Measurements from ENCODE around the gene ANKRD23.
"Not testable (repeated sequence)": the region's sequence is repeated elsewhere in the genome, so short reads cannot be mapped to it uniquely, and the experiment has no call there.

ANKRD23 gene

DNA sequence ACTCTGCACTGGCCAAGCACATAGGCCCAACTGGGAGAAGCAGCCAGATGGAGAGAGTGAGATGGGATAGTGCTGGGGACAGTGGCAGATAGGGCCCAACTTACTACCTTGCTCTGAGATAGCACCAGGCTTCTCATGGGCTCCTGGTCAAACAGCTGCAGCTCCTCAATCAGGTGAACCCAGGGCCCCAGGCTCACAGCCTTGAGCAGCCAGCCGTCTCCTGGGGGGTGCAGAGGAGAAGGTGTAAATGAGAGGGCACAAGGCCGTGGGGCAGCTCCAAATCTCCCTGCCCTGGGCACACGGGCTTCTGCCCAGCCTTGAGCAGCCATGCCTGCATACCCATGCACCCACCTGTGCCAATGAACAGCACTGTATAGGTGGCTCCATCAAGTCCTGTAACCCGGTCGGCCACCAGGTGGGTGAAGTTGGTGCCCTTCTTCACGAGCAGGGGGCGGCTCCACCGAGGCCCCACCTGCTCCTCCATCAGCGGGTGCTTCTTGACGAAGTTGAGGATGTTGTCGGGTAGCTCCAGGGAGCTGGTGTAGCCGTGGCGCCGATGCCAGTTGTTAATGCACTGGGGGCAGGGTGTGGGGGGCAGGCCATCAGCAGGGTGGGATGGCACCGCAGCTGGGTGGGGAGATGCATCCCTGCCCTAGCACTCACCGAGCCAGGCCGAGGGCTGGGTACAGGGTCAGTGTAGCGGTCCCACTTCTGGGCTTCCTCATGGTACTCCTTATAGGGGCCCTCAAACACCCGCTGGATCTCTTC lies 19.9 kb upstream of the ANKRD23 start:
- no peak for DNase-seq (ENCODE audit: low read depth, low spot score)

DNA sequence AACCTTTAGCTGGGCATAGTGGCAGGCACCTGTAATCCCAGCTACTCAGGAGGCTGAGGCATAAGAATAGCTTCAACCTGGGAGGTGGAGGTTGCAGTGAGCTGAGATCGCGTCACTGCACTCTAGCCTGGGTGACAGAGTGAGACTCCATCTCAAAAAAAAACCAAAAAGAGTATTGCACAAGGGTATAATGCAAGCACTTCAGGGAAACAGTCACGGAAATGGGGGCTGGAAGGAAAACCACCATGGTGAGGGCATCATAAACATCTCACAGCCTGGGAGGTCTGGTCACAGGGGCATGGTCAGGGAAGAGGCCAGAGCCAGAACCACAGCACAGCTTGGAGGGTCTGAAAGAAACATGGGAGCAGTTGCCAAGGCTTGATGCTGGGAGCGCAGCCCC lies 19.2 kb upstream of the ANKRD23 start:
- DNase-seq (ENCODE audit: low read depth, low spot score) = not testable (repeated sequence)

DNA sequence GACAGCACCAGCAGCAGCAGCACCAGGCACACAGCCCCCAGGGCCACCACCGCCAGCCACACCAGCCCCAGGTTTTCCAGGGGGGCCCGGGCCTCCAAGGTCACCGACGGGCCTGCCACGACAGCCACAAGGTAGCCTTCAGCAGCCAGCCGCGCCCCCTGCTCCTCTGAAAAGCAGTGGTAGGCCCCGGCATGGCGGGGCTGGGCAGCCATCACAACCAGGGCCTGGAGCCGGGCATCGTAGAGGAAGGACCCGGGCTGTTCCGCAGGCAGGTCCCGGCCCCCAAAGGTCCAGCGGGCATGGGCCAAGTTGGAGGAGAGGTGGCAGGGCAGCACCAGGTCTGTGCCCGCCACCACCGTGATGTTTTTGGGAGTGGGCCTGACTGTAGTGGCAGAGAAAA lies 17.3 kb upstream of the ANKRD23 start:
- no peak for DNase-seq (ENCODE audit: low read depth, low spot score)

DNA sequence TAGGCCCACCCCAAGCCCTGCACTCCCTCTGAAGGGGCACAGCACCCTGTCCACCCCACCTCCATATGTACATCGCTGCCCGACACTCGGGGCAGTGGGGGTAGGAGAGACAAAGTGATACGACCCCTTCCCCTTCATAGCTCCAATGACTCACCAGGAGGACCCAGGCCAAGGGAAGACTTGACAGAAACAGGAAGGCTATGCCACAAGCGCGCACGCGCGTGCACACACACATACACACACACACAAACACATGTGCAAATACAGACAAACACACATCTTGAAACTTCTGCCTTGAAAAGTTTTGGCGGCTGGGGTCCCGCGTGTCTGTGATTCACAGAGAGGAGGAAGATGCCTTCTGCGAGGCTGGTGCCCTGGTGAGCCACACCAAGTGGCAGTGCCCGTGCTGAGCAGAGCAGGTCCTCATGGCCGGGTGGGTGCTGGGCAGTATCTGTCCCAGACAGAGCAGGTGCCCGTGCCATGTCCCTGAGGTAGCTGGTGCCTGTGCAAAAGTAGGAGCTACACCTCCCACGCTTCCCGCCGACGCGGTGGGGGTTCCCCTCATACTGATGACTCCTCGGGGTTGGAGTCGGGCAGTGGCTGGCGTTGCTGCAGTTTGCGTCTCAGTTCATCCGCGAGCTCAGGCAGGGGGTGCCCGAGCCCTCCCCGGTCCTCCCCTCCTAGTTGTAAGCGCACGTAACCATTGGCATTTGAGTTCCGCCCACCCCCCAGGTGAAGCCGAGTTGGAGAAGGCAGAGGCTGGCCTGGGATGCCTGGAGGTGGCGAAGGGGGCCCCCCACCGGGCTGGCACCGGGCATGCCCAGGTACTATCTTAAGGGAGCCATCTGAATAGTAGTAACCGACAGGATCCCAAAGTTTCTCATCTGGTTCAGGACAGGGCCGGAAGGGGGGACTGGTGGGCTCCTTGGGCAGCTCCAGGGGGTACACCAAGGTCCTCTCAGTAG lies 16.5 kb upstream of the ANKRD23 start:
- no peak for DNase-seq (ENCODE audit: low read depth, low spot score)

DNA sequence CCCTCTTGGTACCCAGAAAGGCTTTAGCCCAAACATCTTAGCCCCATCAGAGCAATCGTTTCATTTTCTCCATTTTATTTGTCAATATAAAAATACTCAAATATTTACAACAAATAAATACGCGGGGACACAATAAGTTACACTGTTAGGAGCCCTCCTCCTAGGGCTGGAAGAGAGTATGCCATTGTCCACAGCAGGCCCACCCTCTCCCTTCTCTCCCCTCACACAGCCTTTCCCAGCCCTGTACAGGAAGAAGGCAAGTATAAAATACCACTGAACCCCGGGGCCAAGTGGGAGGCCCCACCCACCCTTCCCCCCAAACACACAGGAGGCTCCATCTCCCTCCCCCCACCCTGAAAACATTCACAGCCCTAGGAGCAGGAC lies 15.9 kb upstream of the ANKRD23 start:
- no peak for DNase-seq (ENCODE audit: low read depth, low spot score)

DNA sequence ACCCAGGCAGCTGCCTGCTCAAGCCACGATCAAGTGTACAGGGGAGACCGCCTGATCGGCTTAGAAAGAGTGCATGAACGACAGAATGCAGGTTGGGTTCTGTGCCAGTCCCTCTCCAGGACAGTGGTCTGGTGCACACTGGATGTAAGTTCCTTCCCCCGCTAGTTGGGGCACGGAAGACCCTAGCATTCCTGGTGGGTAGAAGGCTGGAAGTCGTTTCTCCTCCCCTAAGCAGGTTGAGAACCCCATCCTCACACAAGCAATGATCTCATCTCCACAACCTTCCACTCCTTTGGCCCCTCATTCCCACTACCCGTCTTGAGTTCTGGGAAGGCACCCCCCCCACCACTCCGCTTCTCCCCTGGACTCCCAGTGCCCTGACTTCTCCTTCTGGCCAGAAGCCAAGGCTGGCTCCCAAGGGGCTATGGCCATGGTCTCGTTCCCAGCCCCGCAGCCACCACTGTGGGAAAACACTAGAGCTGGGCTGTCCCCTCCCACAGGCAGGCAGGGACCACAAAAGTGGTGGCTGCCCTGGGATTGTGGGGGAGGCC lies 15.4 kb upstream of the ANKRD23 start:
- no peak for DNase-seq (ENCODE audit: low read depth, low spot score)

DNA sequence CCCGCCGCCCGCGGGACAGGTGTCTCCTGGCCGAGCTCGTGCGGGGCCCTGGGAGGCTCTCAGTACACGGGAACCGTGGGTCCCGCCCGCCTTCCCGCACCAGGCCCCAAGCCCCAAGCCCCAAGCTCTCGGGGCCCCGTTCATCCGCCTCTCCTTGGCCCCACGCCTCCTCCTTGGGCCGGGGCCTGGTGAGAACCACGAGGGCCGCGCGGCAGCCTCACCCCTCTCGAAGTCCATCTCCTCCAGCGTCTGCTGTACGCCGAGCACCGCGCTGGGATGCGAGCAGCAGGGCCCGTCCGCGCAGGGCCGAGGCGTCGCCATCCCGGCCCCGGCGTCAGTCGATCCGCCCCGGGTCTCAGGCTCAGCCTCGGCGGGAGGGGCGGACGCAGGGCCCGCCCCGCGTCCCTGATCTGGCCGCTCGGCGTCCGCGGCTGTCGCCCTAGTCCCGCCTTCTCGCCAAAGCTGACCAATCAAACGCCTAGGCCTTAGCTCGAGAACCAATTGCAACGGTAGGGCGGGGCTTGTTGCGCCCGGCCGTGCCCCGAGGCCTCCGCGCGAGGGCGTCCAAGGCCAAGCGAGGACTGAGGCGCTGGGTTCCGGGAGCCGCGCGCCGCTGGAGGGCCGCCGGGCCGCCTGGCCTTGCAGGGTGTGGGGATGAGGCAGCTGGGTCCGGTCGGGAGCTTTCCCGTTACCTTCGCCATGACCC lies 14.0 kb upstream of the ANKRD23 start, which contains the start of gene ANKRD39:
Gene ANKRD39, minus strand, starts transcription at position 350 of the 706 bp plus-strand sequence. Its CDS starts 29 bp downstream, at position 321.
- no peak for DNase-seq (ENCODE audit: low read depth, low spot score)

DNA sequence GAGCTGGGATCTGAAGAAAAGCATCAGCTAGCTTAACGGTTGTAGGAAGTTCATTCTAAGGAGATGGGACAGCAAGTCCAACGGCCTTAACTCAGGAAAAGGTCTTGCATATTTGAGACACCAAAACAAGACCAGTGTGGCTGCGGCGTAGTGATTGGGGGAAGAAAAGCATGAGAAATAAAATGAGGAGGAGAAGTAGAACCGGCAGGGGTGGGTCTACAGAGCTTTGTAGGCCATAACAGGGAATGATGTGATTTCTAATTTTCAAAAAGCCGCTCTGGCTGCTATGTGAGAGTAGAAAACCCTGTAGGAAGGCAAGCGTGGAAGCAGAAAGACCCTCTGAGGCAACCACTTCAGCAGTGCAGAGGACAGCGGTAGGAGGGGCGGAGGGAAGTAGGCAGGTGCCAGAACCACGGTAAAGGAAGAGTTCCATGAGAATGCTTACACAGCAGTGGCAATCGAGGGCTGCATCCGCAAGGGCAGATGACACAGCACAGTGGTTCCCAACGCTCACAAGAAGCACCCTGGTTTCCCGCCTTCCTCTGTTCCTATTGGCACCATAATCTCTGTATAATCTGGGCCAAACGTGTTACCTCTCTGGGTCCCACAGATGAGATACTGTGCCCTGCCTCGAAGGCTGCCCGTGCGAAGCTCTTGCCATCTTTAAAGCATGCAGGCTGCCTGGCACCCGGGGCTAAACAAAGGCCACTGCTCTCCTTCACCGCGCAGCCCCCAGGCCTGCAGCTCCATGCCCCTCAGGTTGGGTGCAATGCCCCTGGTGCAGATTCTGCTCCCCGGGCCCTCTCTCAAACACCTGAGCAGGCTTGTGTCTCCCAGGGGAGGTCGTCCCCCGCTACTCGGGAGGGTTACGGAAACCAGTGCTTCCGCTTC lies 13.2 kb upstream of the ANKRD23 start:
- no peak for DNase-seq (ENCODE audit: low read depth, low spot score)

DNA sequence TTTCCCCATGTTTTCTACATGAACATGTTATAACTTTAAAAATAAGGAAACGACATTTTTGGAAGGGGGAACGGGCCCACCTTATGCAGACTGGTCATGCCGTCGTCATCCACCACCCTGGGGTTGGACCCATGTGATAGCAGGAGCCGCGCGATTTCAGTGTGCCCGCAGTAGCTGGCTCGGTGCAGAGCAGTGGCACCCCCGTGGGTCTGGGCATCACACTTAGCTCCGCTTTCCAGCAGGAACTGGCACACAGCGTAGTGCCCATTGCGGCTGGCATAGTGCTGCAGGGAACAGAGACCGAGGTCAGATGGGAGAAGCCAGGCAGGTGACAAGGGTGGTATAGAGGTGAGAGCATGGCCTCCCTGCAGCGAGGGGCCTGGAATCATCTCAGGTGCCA lies 9.5 kb upstream of the ANKRD23 start:
- no peak for DNase-seq (ENCODE audit: low read depth, low spot score)

DNA sequence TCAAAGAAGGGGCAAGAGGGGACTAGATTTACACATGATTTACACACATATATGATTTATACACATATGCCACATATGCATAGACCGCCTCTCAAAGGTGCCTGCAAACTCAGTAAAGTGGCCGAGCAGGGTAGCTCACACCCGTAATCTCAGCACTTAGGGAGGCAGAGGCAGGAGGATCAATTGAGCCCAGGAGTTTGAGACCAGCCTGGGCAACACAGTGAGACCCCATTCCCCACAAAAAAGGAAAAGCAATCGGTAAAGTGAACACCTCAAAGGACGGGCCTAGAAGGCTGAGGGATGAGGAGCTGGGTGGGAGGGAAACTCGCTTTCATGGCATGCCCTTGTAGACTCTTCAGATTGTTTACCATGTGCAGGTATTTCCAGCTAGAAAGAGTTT lies 8.8 kb upstream of the ANKRD23 start:
- DNase-seq (ENCODE audit: low read depth, low spot score) = no peak

DNA sequence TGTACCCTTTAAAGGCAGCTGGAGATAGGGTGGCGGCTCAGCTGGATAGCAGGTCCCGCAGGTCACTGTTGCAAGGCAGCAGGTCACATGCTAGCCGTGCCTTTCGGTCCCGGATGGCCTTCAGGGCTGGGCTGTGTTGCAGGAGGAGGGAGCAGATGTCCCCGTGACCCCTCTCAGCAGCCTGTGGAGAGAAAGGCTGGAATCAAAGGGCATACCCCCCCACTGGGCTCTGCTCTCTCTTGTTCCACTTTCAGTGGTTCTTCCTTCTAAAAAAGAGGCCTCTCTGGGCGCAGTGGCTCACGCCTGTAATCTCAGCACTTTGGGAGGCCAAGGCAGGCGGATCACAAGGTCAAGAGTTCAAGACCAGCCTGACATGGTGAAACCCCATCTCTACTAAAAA lies 4.4 kb upstream of the ANKRD23 start:
- DNase-seq (ENCODE audit: low read depth, low spot score) = no peak

DNA sequence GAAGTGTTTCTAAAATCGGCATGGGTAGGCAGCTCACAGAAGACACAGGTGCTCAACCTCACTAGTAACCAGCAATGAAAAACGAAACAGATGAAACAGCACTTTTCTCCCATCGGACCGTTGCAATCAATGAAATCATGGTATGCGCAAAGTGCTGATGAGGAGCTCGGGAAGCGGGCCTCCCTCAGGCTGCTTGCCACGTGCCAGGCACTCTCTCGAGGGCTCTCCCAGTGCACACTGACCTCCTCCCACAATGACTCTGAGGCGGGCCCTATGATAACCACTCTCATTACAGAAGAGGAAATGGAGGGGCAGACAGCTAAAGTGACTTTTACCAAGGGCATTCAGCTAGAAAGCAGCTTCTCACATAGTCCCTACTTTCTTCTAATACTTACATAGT lies 3.8 kb upstream of the ANKRD23 start:
- DNase-seq (ENCODE audit: low read depth, low spot score) = no peak

DNA sequence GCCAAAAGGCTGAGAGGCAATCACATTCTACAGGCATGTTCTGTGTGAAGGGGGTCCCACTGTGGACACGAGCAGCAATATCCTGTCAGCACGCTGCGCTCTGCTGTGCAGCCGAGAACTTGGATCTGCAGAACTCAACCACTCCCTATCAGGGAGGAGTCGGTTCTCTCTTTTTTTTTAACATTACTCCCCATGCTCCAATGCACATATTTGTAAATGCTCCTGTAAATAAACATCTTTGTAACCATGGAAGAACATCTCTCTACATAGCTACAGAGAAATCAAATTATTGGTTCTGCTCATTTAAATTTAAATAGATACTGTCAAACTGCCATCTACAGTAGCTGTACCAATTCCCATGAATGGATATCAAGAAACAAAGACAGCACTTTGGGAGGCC lies 3.0 kb upstream of the ANKRD23 start:
- DNase-seq (ENCODE audit: low read depth, low spot score) = no peak

DNA sequence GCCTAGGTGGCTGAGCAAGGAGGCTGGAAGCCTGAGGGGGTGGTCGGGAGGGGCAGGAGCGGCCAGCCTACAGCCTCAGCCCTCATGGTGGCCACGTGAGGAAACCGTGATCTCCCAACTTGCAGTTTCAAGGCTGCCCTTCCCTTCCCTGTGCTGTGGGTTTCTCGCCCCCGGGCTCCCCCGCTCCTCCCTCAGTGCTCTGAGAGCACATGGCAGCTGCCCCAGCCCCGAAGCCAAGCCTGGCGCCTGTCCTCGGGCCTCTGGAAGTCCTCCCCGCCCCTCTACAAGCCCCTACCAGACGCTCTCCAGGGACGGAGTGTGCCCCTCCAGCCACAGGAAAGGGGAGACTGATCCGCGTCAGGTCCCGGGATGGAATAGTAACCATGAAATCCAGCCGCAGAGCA lies 586 bp upstream of the ANKRD23 start:
- DNase-seq (ENCODE audit: low read depth, low spot score) = no peak

DNA sequence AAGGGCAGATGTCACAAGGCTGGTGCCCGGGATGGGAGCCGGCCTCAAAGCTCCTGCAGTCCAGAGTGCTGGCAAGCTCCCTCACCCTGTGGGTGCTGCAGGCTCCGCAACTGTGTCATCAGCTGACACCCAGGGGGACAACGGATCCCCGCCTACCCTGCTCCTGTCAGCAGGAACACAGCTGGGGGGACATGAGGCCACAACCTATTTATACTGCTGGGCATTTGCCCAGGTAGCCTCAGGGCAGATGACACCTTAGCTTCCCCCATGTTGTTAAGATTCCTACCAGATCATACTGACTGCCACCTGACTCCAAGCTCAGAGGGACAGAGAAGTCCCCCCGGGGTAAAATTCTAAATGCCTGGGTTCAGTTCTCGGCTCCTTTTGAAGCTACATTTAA lies 1.2 kb downstream of the ANKRD23 start:
- DNase-seq (ENCODE audit: low read depth, low spot score) = no peak

DNA sequence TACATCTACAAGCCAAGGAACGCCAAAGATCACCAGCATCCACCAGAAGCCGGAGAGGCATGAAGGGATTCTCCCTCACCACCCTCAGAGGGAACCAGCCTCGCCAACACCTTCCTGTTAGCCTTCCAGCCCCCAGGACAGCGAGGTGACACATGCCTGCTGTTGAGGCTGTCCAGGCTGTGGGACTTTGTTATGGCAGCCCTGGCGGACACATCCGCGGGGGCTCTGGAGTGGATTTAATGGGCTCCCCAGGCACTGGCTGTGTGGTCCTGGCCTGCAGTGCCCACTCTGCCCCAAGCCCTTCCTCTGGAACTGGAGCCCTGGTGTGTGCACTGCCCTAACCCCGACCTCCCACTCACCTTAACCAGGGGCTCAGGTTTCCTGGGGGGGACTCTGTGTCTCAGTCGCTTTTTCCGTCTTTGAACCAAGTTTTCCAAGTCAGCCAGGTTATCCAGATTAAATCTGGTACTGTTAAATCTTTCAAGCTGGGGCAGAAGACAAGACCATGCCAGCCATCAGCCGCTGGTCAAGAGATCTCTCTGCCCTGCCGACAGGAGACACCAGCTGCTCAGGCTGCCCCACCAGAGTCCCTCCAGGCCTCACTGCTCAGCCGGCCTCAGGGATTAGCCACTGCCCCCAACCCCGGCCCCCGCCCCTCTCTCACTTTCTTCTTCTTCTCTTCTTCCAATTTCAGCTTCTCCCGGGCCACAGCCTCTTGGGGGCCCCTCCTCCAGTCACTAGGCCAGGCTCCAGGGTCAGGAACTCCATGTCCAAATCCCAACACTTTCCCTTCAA lies 1.9 kb downstream of the ANKRD23 start:
- no peak for DNase-seq (ENCODE audit: low read depth, low spot score)

DNA sequence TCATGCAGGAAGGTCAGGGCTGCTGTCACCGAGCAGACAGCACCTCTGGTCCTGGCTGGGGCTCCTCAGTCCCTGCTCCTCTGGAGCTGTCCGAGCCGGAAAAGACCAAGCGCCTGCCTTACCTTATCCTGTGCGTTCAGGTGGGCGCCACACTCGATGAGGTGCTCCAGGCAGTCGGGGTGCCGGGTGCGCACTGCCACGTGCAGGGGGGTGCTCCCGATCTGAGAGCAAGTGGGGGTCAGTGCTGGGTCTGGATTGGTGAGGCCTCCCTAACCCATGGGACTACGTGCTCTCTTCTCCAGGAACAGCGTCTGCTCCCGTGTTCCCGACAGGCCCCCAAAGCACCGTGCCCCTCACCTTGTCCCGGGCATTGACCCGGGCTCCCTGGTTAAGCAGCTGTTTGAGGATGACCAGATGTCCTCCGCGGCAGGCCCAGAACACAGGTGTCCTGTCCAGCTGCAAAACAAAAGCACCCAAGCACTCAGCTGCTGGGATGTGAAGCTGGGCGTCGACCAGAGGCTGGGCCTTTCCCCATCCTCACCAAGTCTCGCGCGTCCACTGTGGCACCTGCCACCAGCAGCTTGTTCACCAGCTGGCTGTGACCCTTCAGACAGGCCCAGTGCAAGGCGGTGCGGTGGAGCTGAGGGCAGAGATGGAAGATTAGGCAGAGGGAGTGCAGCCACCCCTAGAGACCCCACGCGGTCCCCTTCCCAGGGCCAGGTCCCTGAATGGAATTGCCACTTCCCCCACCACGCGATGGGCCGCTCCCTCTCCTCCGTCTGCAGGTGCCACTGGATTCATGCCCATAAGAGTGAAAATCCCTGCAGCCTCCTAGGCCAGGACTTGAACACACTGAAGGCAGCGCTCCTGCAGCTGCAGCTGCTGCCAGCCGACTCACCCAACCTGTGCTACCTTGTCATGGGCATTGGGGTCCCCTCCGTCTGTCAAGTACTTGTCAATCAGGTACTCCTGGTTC lies 3.7 kb downstream of the ANKRD23 start:
- DNase-seq (ENCODE audit: low read depth, low spot score) = no peak

DNA sequence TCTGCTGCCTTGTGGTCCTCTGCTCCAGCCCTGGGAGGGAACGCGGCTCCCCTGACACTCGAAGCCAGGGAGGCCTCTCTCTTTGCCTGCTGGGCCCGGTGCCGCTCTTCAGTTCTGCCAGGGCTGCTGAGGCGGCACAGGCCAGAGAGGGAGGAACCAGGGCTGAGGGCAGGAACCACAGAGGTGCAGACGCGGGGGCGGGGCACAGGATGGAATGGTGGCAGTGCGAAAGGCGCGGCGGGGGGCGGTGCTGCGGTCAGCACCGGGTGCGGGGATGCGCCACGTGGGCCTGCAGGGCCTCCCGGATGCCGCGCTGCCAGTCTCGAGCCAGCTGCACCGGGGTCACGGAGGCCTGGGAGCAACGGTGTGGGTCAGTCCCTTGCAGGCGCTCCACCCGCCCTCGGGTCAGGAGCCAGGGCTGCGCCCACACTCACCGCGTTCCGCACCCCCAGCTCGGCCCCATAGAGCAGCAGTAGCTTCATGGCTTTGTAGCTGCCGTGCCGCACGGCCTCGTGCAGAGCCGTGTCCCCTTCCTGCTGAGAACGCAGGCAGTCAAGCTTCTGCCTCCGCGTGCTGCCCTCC lies 4.4 kb downstream of the ANKRD23 start:
- no peak for DNase-seq (ENCODE audit: low read depth, low spot score)
